ENCODE measurements around the gene PWWP2B. TPM values are rescaled to one million over a fixed set of nuclear protein-coding genes. Genes with fewer than 3 reads are reported as not detected.

PWWP2B gene
- total and polyA plus RNA-seq, 2 donors (not counting 3 experiments of a cell fraction or from before 2014, with no cell fraction given) = 4.6 to 11.8 TPM

GRCh38 chr10:132370426-132371340 lies 26.3 kb upstream of the PWWP2B start:
- CTCF ChIA-PET = no interaction called here
- no peak overlapping the region for H3K27ac ChIP-seq (ENCODE audit: insufficient read depth, low read depth, low read length)
- H3K4me3 ChIP-seq (replicated peaks in 1 of 3; ENCODE audit: insufficient read depth in 1 of 3, low read depth in 1 of 3, low read length in 3 of 3) = no peak overlapping the region
- TF ChIP-seq CTCF (IDR thresholded peaks at IDR 0.05; ENCODE audit: extremely low read depth in 1 of 2, insufficient read depth in 1 of 2, low read depth in 1 of 2, low read length in 2 of 2) = no peak
- TF ChIP-seq FOS (IDR thresholded peaks at IDR 0.05; ENCODE audit: borderline replicate concordance, insufficient read depth, low read length) = no peak
- no peak for TF ChIP-seq POLR2A (IDR thresholded peaks at IDR 0.05; ENCODE audit: low read depth, low read length)
- no peak for TF ChIP-seq EZH2 (IDR thresholded peaks at IDR 0.05; ENCODE audit: borderline replicate concordance, low read depth, low read length, severe bottlenecking)
- TF ChIP-seq MAX (IDR thresholded peaks at IDR 0.05; ENCODE audit: insufficient read depth, insufficient read length) = no peak
- no peak for TF ChIP-seq POLR2AphosphoS5 (IDR thresholded peaks at IDR 0.05; ENCODE audit: insufficient read depth, low read depth, low read length)
- TF ChIP-seq JUN (IDR thresholded peaks at IDR 0.05; ENCODE audit: borderline replicate concordance, insufficient read depth, insufficient read length, low read depth) = no peak
- no peak for FAIRE-seq
- intact Hi-C loops (cut with micrococcal nuclease) = no loop called here
- H3K4me2 ChIP-seq (ENCODE audit: insufficient read depth, low read length) = no peak overlapping the region
- no TSS peak for BruUV-seq (replicated peaks)
- H3K9me1 ChIP-seq (replicated peaks; ENCODE audit: control insufficient read depth, extremely low read depth, insufficient read depth, low read length) = no peaks in the 10 kb centered on the region
- H3K36me3 ChIP-seq (ENCODE audit: control insufficient read depth in 2 of 2, extremely low read depth in 1 of 2, insufficient read depth in 2 of 2, low read length in 2 of 2) = no peaks in the 10 kb centered on the region
- no peak overlapping the region for H3K9ac ChIP-seq (replicated peaks; ENCODE audit: extremely low read depth, insufficient read depth, low read length)
- H3K27me3 ChIP-seq (ENCODE audit: control insufficient read depth in 2 of 2, insufficient read depth in 2 of 2, low read length in 2 of 2) = no peaks in the 10 kb centered on the region
- DNase-seq (ENCODE audit: low read depth, low spot score) = no peak
- dilution Hi-C loops (cut with MboI; ENCODE audit: extremely low pct_ligation_motif_present, low sequenced_read_pairs) = no loop called here
- no peaks in the 10 kb centered on the region for H3K79me2 ChIP-seq (ENCODE audit: control insufficient read depth, insufficient read depth, low read length)
- POLR2A ChIA-PET = no interaction called here
- no peaks in the 10 kb centered on the region for H3K9me3 ChIP-seq (replicated peaks; ENCODE audit: control insufficient read depth, insufficient read depth, low read length)
- no peak overlapping the region for H2AFZ ChIP-seq (ENCODE audit: low read depth, low read length)
- no peaks in the 10 kb centered on the region for H4K20me1 ChIP-seq (replicated peaks; ENCODE audit: control insufficient read depth, extremely low read depth, insufficient read depth, low read length)
- H3K4me1 ChIP-seq (ENCODE audit: control insufficient read depth, extremely low read depth, insufficient read depth, low read length) = no peaks in the 10 kb centered on the region
